ENCODE data around the gene SRRM3. TPM values are rescaled to one million over a fixed set of nuclear protein-coding genes. Genes with fewer than 3 reads are reported as not detected.

Gene SRRM3
- polyA plus RNA-seq, 2 of the 4 experiments (the other 2 are of a cell fraction), result 2.4 to 7.0 TPM

GRCh38 chr7:76244781-76245391 lies 43.2 kb downstream of the SRRM3 start:
- ChIA-PET POLR2A (no interaction called here), CTCF (interaction anchor here (1.3 to 6.4 kb wide), 2 partner anchors 18 to 67 kb away, joined by 7 to 33 read pairs; no protein-coding TSS in a partner anchor)
- Histone ChIP-seq H3K4me1 (no peaks in the 10 kb centered on the region), H3K27ac (no peak overlapping the region), H3K4me3 (no peak overlapping the region), H3K9me3 (peaks cover 3% of the 10 kb centered on the region; the same call in 2 of the 3 replicates), H3K4me2 (no peak overlapping the region)
- FAIRE-seq, result no peak
- no peak for ATAC-seq
- WGBS (ENCODE audit: missing lambda C conversion rate), result 42% methylated on average over 3 of the region's 3 CpGs
- TF ChIP-seq ELK1 (IDR thresholded peaks at IDR 0.05; ENCODE audit: low read depth, low read length) (no peak), E2F6 (IDR thresholded peaks at IDR 0.05; ENCODE audit: borderline replicate concordance, low read depth) (no peak), EP300 (IDR thresholded peaks at IDR 0.05) (no peak), MYC (IDR thresholded peaks at IDR 0.05; ENCODE audit: borderline replicate concordance, low read length) (no peak), USF2 (IDR thresholded peaks at IDR 0.05) (no peak), EHF (CRISPR knock-in tag; IDR thresholded peaks at IDR 0.05) (no peak), HDAC2 (IDR thresholded peaks at IDR 0.05) (no peak), CBX8 (IDR thresholded peaks at IDR 0.05) (no peak), EHMT2 (IDR thresholded peaks at IDR 0.05; ENCODE audit: low read depth) (no peak)
- no peak for DNase-seq (ENCODE audit: low read depth in 1 of 2, low spot score in 1 of 2)

GRCh38 chr7:76246804-76247389 lies 45.2 kb downstream of the SRRM3 start:
- ChIA-PET CTCF (interaction anchor here (0.9 to 1.1 kb wide), 2 partner anchors 16 to 68 kb away, joined by 3 read pairs; no protein-coding TSS in a partner anchor), POLR2A (no interaction called here)
- Histone ChIP-seq H3K27ac (no peak overlapping the region), H3K9me3 (peaks cover under 1% of the 10 kb centered on the region; the same call in 2 of the 3 replicates), H3K4me3 (no peak overlapping the region), H3K4me1 (peaks cover 10% of the 10 kb centered on the region; the same call in 2 of the 3 replicates), H3K4me2 (no peak overlapping the region)
- ATAC-seq, result peak; percentile 42 to 64; a peak in 5 of 6 replicates
- DNase-seq (ENCODE audit: low read depth in 1 of 2, low spot score in 1 of 2), result no peak
- WGBS (ENCODE audit: missing lambda C conversion rate), result 30% methylated on average over 5 of the region's 5 CpGs
- FAIRE-seq, result no peak
- no peak for TF ChIP-seq HOXB5 (CRISPR knock-in tag; IDR thresholded peaks at IDR 0.05)
- no peak for TF ChIP-seq HMGXB4 (CRISPR knock-in tag; IDR thresholded peaks at IDR 0.05; ENCODE audit: borderline replicate concordance)
- TF ChIP-seq POLR2AphosphoS2 (conservative IDR thresholded peaks at IDR 0.05; ENCODE audit: low read length), result no peak
- no peak for TF ChIP-seq PHF8 (IDR thresholded peaks at IDR 0.05; ENCODE audit: borderline replicate concordance, low read depth)
- TF ChIP-seq TP53 (CRISPR knock-in tag; IDR thresholded peaks at IDR 0.05), result no peak
- no peak for TF ChIP-seq KDM5A (IDR thresholded peaks at IDR 0.05)
- TF ChIP-seq CHD4 (IDR thresholded peaks at IDR 0.05; ENCODE audit: borderline replicate concordance), result no peak
- TF ChIP-seq BCL3 (IDR thresholded peaks at IDR 0.05), result no peak
- TF ChIP-seq USF2 (IDR thresholded peaks at IDR 0.05), result no peak
- no peak for TF ChIP-seq HES2 (IDR thresholded peaks at IDR 0.05)
- no peak for TF ChIP-seq CEBPB (IDR thresholded peaks at IDR 0.05)
- no peak for TF ChIP-seq CBX8 (IDR thresholded peaks at IDR 0.05)
- TF ChIP-seq TFCP2L1 (CRISPR knock-in tag; IDR thresholded peaks at IDR 0.05), result no peak
- TF ChIP-seq SMC3 (IDR thresholded peaks at IDR 0.05), result no peak
- no peak for TF ChIP-seq NR3C1 (IDR thresholded peaks at IDR 0.05)
